A549 (cell line): Measurements from ENCODE around the gene KRTAP9-8.

ENCODE experiments used
- BHLHE40 ChIP-seq: IDR thresholded peaks from 2 replicates; pipeline ENCODE4 v1.6.1; 2012; ENCODE audit warnings: low read depth, low read length, inconsistent platforms
- CTCF ChIP-seq: fragments of >200 bp; sonication (Bioruptor Twin); formaldehyde crosslinking; IDR thresholded peaks from 3 replicates; pipeline ENCODE4 v1.5.1; 2016
- EP300 ChIP-seq, 2 experiments: fragments of >200 bp; sonication (Bioruptor Twin); formaldehyde crosslinking; IDR thresholded peaks; 2 replicates in 1 of 2; 3 replicates in 1 of 2; pipeline ENCODE4 v1.6.1; 2016 to 2017
- ESRRA ChIP-seq: fragments of 150-350 bp; IDR thresholded peaks from 2 replicates; pipeline ENCODE4 v1.6.1; 2014; ENCODE audit warnings: mild to moderate bottlenecking, low read length, borderline replicate concordance
- HES2 ChIP-seq: fragments of >200 bp; sonication (Bioruptor Twin); formaldehyde crosslinking; IDR thresholded peaks from 2 replicates; pipeline ENCODE4 v1.6.1; 2016
- JUN ChIP-seq, 2 experiments: fragments of >200 bp; sonication (Bioruptor Twin); formaldehyde crosslinking; IDR thresholded peaks; 2 replicates in 1 of 2; 3 replicates in 1 of 2; pipeline ENCODE4 v1.6.1; 2016 to 2017
- MAX ChIP-seq: IDR thresholded peaks from 2 replicates; pipeline ENCODE4 v1.6.1; 2012
- NFE2L2 ChIP-seq: fragments of 150-350 bp; conservative IDR thresholded peaks from 2 replicates; pipeline ENCODE4 v1.6.1; 2014; ENCODE audit warnings: low read length
- PBX3 ChIP-seq: IDR thresholded peaks from 2 replicates; pipeline ENCODE4 v1.6.1; 2012
- POLR2A ChIP-seq: IDR thresholded peaks from 2 replicates; pipeline ENCODE4 v1.6.1; 2012; ENCODE audit warnings: mild to moderate bottlenecking, low read length

- no peak for TF ChIP-seq CTCF
- no peak for TF ChIP-seq NFE2L2
- TF ChIP-seq ESRRA, result no peak
- TF ChIP-seq POLR2A, result no peak
- no peak for TF ChIP-seq EP300 (IDR thresholded peaks at IDR 0.05)
- TF ChIP-seq PBX3, result no peak
- no peak for TF ChIP-seq BHLHE40
- TF ChIP-seq JUN (IDR thresholded peaks at IDR 0.05), result no peak
- no peak for TF ChIP-seq HES2
- no peak for TF ChIP-seq MAX
Observed at GRCh38 chr17:41264599-41264998, 26.8 kb downstream of the KRTAP9-8 start.
